ENCODE data around the gene NARF. TPM values are rescaled to one million over a fixed set of nuclear protein-coding genes. Genes with fewer than 3 reads are reported as not detected.
"Not testable (repeated sequence)": the region's sequence is repeated elsewhere in the genome, so short reads cannot be mapped to it uniquely, and the experiment has no call there.

NARF gene
- 80.5 TPM for total RNA-seq

DNA sequence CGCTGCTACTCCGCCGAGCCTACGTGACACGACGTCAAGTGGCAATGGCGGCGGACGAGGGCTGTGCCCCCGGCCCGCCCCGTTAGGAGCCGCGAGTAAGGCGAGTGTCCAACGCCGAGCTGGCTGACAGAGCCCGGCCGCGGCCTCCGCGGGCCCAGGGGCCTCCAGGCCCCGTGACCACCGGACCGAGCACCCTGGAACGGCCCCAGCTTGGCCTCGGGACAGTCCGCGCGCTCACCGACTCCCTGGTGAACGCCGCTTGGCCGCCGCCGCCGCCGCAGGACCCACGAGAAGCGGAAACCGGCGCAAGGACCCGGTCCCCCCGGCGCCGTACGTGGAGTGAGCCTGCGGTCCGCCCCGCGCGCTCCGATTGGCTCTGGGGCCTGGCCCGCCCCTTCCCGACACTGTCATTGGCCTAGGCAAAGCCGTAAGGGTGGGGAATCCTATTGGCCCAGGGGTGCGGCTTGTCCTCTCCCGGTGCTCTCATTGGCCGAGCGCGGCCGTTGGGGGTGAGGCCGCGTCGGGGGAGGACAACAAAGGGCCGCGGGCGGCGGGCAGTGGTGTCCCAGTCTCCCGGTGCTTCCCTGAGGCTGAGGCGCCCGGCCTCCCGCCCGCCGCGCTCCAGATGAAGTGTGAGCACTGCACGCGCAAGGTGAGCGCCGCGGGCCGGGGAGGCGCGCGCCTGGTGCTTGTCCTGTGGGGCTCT lies at the start of gene NARF:
Gene NARF (plus strand): TSS at position 563 of the 706 bp plus-strand sequence. CDS start 63 bp downstream, at position 626.
- peak; percentile 88 to 98 (median 96) for DNase-seq (ENCODE audit: low read depth in 2 of 3, low spot score in 2 of 3)

DNA sequence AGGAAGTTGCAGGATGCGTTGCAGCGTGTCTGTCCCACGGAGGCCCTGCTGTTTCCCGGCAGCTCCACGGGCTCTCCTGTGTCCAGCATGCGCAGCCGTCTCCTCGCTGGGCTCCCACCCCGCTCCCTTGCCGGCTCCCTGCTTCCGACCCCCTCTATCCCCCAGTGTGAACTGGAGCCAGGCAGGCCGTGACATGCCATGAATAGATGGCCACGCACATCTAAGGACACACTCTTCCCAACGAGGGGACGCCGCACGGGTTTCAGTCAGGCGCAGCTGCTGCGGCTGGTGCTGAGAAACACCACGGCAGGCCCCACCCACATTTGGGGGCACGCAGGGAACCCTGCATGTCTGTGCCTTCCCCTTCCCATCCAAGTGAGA lies 49.6 kb upstream of the NARF start:
- DNase-seq (ENCODE audit: low read depth in 2 of 3, low spot score in 2 of 3), result no peak

DNA sequence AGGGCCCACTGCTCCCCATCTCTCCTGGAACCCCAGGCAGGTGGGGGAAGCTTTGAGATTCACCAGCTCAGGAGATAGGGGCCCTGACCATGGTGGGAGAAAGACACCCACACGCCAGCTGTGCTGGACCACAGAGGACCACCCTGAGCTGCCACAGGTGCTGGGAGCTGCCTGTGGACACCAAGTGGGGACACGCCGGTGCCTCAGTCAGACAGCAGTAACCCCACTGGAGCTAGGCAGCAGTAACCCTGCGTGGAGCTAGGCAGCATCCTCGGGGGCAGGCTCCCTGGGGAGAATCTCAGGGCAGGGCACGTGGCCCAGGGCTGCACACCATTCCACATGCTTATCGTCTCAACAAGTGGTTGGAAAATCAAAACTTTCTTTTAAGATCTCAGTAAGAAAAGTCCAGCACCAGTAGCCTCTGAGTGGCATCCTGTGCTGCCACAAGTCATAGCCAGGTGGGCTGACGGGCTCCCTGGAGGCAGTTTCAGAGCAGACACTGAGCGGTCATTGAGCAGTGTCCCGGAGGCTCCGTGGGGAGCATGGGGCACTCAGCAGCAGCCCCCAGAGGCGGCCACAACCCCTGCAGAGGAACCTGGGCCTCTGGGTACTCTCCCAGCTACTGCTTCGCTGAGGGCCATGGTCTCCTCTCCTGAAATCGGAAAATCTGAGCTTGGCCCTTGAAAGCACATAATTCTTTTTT lies 48.4 kb upstream of the NARF start:
- no peak for DNase-seq (ENCODE audit: low read depth in 2 of 3, low spot score in 2 of 3)

DNA sequence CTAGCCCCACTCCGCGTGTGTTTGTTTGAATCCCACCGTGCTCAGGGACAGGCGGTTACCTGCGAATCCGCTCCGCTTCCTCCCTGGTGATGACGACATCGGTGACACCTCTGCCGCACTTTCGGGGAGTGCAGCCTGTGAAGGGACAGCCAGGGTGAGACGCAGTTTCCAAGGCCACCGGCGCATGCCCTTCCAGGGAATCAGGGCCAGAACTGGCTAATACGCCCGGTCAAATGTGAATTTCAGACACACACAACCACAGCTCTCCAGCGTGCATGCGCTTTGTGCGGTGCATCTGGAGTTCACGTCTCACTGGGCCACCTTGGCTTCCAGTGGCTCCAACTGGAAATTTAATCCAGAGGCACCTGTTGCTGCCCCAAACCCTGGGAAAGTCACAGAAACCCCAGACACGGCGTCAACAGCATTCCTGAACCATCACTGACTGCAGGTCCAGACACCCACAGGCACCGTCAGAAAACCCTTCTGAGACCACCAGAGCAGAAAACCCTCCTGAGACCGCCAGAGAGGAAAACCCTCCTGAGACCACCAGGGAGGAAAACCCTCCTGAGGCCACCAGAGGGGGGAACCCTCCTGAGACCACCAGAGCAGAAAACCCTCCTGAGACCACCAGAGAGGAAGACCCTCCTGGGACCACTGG lies 47.0 kb upstream of the NARF start:
- no peak for DNase-seq (ENCODE audit: low read depth in 2 of 3, low spot score in 2 of 3)

DNA sequence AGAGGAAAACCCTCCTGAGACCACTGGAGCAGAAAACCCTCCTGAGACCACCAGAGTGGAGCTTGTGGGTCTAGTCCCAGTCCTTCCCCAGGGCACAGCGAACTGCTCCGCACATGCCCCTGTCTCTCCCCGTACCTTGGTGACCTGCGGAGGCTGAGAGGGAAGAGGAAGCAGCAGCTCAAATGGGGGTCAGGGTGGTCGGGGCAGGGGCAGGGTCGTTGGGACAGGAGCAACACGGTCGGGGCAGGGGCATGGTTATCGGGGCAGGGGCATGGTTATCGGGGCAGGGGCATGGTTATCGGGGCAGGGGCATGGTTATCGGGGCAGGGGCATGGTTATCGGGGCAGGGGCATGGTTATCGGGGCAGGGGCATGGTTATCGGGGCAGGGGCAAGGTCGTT lies 46.5 kb upstream of the NARF start:
- DNase-seq (ENCODE audit: low read depth in 2 of 3, low spot score in 2 of 3), result not testable (repeated sequence)

DNA sequence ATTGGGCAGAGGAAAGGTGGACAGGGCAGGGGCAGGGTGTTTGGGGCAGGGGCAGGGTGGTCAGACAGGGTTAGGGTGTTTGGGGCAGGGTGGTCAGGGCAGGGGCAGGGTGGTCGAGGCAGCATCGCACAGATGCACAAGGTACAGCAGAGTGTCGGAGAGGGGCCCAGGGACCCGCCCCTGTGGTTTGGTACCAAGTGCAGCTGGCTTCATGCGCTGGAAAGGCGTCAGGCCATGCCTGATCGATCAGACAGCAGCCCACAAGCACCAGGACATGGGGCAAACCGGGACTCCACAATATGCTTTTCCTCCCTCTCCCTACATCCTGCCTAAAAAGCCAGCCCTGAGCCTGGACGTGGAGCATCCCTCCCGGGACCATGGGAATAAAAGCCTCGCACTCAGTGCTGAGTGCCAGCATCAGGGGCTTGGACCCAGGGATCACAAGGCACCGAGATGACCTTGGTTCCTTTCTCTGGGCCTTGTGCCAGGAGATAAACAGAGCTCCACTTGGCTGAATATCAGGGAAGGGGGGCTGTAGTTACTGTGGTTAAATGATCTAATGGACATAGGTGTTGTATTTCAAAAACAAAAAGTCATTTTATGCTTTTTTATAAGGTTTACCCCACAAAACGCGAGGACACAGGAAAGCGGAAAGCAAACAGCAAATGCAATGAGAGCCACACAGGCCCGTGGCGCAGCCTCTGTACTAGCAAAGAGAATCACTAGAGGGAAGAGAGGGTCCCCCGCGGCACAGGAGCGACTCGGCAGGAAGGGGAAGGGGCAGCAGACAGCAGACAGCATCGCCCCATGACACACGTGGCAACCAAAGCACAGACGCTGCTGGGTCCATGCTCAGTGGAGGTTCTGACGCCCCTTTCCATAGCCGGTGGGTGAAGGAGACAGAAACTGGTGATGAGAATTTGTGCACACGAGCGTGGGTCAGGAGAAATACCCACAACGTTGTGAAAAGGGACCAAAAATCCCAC lies 45.7 kb upstream of the NARF start:
- DNase-seq (ENCODE audit: low read depth in 2 of 3, low spot score in 2 of 3), result no peak

DNA sequence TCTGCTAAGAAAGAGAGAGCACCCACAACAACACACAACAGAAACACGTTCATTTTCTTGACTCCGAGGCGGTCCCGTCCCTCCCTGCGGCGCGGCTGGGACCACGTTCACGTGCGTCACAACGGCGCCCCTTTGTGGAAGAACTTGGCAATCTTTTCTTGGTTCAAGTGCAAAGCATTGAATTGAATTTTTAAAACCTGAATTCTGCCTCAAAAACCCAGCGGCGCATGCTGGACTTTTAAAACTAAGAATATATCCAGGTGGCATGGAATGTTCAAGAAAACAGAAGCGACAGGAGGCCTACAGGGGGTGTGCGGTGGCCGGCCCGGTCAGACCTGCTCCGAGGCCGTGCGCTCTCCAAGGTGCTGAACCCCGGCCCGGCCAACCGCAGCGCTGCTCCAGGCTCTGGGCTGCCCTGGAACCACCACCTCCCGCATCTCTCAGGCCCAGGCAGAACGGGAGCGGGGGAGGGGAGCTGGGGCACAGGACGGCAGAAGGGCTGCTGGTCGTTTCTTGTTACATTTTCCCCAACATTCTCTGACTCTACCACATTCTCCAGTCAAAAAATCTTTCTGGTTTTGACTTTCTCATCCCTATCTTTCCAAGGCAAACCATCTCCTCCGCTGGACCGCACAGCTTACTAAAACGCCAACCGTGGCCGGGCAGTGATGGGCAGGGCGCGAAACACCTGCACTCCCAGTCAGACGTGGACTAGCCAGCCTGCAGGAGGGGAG lies 43.8 kb upstream of the NARF start:
- peak; percentile 46 to 84 (median 65) for DNase-seq (ENCODE audit: low read depth in 2 of 3, low spot score in 2 of 3)

DNA sequence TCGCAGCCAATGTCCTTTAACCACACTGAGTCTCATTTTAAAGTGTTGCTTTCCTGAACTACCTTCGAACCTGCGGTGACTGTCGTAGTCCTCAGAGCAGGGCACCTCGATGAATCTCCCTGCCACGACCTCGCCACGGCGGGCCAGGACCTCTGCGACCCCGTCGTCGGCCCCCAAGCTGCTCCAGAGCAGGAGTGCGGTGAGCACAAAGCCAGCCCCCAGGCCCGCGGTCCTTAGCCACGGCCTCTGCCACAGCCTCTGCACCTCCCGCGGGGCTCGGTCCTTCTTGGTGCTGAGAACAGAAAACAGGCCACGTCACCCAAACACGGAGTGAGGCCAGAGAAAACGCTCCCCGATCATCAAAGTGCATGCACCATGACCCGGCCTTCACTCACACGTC lies 43.2 kb upstream of the NARF start:
- no peak for DNase-seq (ENCODE audit: low read depth in 2 of 3, low spot score in 2 of 3)

DNA sequence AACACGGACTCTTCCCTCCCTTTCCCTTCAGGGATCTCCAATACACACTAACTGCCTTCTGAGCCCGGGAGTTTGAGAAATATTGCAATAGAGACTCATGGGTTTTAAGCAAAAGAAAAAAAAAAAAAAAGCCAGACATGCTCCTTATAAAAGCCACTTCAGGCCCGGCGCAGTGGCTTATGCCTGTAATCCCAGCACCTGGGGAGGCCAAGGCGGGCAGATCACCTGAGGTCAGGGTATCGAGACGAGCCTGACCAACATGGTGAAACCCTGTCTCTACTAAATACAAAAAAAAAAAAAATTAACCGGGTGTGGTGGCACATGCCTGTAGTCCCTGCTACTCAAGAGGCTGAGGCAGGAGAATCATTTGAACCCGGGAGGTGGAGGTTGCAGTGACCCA lies 42.8 kb upstream of the NARF start:
- no peak for DNase-seq (ENCODE audit: low read depth in 2 of 3, low spot score in 2 of 3)

DNA sequence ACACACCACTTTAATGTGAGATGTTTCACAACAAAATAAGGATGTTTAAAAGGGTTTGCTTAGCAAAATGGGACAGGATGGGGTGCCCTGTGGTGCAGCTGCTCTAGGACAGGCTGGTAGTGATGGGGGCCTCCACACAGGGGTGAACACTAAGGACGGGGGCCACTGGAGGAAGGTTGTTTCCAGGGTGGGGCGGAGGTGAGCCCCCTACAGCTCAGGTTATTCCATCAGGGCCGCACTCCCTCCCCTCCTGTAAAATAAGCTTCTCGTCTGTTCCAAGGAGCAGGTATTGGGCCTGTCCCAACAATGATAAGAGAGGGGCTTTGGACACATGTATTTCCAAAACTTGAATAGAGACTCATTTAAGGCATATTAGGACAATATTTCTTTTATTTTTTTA lies 42.3 kb upstream of the NARF start:
- no peak for DNase-seq (ENCODE audit: low read depth in 2 of 3, low spot score in 2 of 3)

DNA sequence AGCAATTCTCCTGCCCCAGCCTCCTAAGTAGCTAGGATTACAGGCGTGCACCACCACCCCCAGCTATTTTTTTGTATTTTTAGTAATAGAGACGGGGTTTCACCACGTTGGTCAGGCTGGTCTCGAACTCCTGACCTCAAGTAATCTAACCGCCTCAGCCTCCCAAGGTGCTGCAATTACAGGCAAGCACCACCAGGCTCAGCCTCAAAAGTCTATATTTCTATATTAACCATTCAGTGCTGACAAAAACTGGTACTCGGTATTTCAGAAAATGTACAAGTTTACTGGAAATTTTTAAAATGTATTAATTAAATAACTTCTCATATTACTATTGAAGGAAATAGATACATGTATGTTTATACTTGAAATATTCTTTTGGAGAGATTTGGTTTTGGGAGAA lies 41.8 kb upstream of the NARF start:
- peak in 1 of 3 donors; percentile 25 for DNase-seq (ENCODE audit: low read depth in 2 of 3, low spot score in 2 of 3)

DNA sequence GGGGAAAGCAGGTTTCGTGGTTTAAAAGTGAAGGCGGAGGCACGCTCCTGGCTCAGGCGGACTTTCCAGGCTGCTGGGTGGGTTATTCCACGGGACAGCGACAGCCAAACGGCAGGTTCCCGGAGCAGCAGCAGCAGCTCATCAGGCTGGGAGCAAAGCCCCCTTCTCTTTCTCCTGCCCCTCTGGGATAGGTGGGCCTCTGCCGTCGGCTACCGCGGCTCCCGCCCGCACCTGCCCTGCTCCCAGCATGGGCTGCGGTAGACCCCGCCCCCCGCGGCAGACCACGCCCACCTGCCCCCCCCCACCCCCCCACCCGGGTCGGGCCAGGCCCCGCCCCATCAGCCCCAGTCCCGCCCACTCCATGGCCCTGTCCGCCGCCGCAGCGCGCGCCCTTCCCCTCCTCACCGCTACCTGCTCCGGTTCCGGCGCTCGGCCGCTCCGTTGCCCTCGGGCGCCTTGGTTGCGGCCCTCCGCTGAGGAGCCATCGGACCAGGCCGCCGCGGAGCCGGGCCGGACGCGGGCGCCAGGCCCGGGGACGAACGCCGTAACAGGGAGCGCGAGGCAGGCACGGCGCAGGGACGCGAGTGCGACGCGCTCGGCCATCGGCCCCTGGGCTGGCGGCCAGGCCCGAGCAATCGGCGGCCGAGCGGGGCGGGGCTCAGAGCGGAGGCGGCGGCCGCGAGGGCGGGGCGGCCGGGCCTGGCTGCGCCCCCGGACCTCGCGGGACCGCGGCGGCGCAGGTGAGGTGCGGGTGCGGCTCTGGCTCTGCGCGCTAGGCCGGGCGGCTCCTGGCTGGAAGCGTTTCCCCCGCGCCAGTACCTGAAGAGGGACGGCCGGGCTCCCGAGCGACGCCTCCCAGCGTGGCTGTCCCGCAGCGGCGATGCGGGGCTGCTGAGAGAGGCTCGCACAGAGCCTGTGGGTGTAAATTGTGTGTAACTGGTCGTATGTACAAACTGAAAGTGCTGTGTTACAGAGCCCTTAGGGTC lies 40.2 kb upstream of the NARF start, which contains the start of the genes HEXD and OGFOD3:
Gene HEXD (plus strand): TSS at position 347 of the 986 bp plus-strand sequence. CDS start 1,453 bp downstream, outside the sequence.
Gene OGFOD3 (minus strand): TSS at position 586 of the 986 bp plus-strand sequence. CDS start 101 bp downstream, at position 485.
- DNase-seq (ENCODE audit: low read depth in 2 of 3, low spot score in 2 of 3), result peak; percentile 88

DNA sequence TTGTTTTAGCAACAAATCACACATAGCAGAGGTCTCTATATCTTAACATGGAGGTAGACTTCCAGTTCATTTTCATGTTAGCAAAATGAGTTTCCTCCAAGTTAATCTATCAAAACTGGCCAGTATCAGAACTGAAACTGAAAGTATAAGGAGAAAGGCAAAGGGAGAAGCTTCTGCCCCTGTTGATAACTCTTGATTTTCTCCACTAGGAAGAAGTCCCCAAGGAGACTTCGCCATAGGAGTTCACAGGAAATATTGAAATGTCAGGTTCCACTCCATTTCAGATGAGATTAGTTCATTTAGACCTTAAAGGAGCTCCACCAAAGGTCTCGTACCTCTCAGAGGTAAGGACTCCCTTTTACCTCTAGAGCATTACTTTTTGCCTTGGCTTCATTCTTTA lies 39.0 kb upstream of the NARF start:
- peak in 2 of 3 donors; percentile 28 to 51 for DNase-seq (ENCODE audit: low read depth in 2 of 3, low spot score in 2 of 3)

DNA sequence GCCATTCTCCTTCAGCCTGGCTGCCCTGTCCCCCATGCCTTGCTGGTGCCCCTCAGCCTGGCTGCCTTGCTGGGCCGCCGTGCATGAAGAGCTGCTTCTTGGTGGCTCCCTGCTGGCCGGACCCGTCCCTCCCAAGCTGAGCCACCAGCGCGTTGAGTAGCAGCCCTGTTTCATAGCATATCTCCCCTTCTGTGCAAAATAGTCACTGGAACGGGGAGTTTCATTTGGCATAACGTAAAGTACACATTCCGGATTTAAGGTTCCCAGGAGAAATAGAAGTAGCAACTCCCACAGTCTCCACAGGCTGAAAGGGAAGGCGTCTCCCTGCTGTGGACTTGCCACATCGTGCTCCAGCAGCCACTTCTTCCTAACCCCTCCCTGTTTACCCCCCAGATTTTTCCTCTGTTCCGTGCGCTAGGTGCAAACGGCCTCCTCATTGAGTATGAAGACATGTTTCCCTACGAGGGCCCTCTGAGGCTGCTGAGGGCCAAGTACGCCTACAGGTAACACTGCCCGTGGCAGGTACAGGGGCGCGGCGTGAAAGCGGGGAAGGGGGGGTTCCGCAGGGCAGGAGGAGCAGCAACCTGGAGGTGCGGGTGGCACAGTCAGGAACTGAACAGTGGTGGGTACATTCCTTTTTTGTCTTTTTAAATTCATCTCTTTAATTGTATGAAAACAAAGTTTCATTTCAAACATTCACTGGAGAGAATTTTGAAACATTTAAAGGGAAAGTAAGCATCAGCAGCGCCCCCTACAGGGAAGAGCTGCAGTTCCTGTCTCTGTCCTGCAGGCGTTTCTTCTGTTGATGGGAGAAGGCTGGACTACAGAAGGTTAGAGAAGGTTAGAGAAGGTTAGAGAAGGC lies 34.3 kb upstream of the NARF start:
- DNase-seq (ENCODE audit: low read depth in 2 of 3, low spot score in 2 of 3), result peak in 2 of 3 donors; percentile 49 to 76

DNA sequence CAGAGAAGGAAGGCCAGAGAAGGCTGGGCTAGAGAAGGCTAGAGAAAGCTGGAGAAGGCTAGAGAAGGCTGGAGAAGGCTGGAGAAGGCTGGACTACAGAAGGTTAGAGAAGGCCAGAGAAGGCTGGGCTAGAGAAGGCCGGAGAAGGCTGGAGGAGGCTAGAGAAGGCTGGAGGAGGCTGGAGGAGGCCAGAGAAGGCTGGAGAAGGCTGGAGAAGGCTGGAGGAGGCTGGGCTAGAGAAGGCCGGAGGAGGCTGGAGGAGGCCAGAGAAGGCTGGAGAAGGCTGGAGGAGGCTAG lies 33.7 kb upstream of the NARF start:
- no peak for DNase-seq (ENCODE audit: low read depth in 2 of 3, low spot score in 2 of 3)

DNA sequence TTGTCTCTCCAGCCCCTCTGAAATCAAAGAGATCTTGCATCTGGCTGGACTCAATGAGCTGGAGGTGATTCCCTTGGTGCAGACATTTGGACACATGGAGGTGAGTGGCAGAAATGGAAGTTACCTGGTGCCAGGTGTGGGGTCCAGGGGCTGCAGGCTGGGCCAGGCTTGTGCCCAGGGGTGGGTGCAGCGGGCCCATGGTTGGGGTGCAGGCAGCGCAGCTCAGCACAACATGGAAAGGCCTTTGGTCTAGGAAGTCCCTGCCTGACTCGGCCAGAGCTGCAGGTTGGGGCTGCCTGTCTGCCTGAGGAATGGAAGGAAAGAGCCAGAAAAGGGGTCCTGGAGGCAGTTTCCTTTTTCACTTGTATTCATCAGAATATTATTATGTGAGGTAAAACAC lies 30.0 kb upstream of the NARF start:
- no peak for DNase-seq (ENCODE audit: low read depth in 2 of 3, low spot score in 2 of 3)

DNA sequence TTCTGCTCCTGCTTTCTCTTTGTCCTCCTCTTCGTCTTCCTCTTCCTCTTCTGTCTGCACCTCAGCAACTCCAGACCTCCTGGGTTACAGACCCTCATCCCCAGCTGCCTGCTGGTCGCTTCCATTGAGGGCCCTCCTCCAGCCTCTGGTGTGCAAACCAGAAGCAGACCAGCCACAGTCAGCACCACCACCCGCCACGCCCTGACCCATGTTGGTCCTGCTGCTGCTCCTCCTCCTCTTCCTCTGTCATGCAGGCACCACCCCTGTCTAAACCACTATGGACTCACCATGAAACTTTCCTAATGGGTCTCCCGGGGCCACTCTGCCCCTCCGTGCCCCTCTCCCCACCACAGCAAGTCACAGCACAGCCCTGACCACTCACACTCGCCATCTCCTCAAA lies 28.7 kb upstream of the NARF start:
- no peak for DNase-seq (ENCODE audit: low read depth in 2 of 3, low spot score in 2 of 3)

DNA sequence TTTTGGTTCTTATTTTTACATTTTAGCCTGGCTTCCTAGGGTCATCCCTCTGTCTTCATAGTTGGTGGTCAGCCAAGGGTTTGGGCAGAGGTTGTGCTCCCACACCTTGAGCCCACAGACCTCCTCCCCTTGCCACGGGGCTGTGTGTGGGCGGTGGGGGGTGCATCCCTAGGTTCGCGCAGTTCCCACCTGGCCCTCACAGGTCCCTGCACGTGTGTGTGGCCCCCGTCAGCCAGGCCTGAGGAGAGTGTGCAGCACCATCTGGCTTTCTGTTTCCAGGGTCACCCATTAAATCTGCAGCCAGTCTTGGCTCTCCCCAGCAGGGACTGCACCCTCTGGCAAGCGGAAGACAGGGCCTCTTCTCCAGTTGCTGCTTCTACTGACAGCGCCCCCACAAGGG lies 26.5 kb upstream of the NARF start:
- no peak for DNase-seq (ENCODE audit: low read depth in 2 of 3, low spot score in 2 of 3)
